NCI-H2107 (cell line): ENCODE measurements around the gene EZH2.

ENCODE experiments used
- DNase-seq: peaks from one replicate; lab custom pipeline; 2025; lab: John Stamatoyannopoulos, UW

EZH2 gene

DNA sequence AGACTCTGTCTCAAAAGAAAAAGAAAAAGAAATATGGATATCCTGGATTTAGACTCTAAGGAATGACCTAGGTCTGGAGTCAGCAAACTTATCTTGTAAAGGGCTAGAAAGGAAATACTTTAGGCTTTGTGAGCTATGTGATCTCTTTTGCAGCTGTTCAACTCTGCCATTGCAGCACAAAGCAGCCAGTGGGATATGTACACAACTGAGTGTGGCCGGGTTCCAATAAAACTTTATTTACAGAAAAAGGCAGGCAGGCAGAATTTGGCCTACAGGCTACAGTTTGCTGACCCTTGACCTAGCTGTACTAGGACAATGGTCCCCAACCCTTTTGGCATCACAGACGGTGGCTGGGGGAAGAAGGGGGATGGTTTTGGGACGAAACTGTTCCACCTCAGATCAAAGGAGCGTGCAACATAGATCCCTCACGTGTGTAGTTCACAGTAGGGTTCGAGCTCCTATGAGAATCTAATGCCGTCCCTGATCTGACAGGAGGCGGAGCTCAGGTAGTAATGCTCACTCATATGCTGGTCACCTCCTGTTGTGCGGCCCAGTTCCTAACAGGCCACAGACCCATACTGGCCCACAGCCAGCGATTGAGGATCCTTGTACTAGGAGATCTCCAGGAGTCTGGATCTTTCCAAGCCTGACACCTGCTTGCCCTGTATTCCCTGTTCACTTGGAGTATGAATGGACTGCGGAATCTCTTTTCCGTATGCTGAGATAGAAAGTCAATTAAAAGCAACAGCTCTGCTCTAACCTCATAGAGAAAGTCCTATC lies 122.4 kb downstream of the EZH2 start:
- no peak for DNase-seq
